ENCODE measurements around the gene TTLL6.

DNA sequence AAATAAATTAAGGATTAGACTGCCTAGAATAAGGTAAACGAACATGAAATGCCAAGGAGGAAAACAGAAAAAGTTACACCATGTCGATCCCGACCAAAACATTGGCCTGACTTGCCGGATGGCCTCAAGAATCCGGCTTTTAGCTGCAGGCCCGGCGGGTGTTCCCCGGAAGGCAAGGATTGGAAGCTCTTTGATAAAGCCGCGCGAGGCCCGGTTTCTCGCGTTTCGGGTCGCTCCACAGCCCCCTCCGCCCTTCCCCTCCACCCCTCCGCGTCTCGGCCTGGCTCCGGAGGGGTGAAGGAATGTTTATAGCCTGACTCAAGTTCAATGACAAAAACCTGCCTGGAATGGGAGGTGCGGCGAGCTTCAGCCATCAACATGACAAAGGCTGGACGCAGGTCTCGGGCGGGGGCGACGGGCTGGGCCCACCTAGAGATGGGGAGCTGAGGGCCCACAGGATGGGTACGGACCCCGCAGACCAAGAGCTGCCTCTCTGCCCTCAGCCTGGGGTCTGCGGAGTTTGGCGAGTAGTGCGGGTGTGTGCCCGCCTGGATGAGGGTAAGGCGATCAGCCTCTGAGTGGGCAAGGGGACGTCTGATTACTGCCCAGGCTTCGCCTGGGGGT, 97.3 kb downstream of the TTLL6 start:
- TF ChIP-seq, protein P1, sequence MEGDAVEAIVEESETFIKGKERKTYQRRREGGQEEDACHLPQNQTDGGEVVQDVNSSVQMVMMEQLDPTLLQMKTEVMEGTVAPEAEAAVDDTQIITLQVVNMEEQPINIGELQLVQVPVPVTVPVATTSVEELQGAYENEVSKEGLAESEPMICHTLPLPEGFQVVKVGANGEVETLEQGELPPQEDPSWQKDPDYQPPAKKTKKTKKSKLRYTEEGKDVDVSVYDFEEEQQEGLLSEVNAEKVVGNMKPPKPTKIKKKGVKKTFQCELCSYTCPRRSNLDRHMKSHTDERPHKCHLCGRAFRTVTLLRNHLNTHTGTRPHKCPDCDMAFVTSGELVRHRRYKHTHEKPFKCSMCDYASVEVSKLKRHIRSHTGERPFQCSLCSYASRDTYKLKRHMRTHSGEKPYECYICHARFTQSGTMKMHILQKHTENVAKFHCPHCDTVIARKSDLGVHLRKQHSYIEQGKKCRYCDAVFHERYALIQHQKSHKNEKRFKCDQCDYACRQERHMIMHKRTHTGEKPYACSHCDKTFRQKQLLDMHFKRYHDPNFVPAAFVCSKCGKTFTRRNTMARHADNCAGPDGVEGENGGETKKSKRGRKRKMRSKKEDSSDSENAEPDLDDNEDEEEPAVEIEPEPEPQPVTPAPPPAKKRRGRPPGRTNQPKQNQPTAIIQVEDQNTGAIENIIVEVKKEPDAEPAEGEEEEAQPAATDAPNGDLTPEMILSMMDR (IDR thresholded peaks at IDR 0.05) = no peak
- TF ChIP-seq, protein P2, sequence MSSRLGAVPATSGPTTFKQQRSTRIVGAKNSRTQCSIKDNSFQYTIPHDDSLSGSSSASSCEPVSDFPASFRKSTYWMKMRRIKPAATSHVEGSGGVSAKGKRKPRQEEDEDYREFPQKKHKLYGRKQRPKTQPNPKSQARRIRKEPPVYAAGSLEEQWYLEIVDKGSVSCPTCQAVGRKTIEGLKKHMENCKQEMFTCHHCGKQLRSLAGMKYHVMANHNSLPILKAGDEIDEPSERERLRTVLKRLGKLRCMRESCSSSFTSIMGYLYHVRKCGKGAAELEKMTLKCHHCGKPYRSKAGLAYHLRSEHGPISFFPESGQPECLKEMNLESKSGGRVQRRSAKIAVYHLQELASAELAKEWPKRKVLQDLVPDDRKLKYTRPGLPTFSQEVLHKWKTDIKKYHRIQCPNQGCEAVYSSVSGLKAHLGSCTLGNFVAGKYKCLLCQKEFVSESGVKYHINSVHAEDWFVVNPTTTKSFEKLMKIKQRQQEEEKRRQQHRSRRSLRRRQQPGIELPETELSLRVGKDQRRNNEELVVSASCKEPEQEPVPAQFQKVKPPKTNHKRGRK (CRISPR knock-in tag; IDR thresholded peaks at IDR 0.05; ENCODE audit: borderline replicate concordance) = no peak
- TF ChIP-seq, protein P3, sequence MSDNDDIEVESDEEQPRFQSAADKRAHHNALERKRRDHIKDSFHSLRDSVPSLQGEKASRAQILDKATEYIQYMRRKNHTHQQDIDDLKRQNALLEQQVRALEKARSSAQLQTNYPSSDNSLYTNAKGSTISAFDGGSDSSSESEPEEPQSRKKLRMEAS (CRISPR knock-in tag; IDR thresholded peaks at IDR 0.05) = no peak

Measured in WTC11 (cell line).